H9 (cell line): ENCODE results near the gene PPFIBP2. TPM values are rescaled to one million over a fixed set of nuclear protein-coding genes. Genes with fewer than 3 reads are reported as not detected.

Experiments
- DNase-seq: peaks from one replicate; pipeline ENCODE4 v3.0.0-alpha.2; 2017
- H2AFZ ChIP-seq: one replicate; pipeline ENCODE4 v1.6.1; 2013; ENCODE audit warnings: mild to moderate bottlenecking, low read length, control low read depth, moderate library complexity
- H2AK5ac ChIP-seq: 2 replicates; pipeline ENCODE4 v1.6.1; 2013; ENCODE audit warnings: low read length, control low read depth, mixed read lengths; ENCODE audit not compliant: insufficient read length
- H2BK120ac ChIP-seq: one replicate; pipeline ENCODE4 v1.6.1; 2013; ENCODE audit warnings: low read depth, mild to moderate bottlenecking, low read length, control low read depth, inconsistent platforms; ENCODE audit not compliant: poor library complexity, severe bottlenecking
- H2BK12ac ChIP-seq: 2 replicates; pipeline ENCODE4 v1.6.1; 2013; ENCODE audit warnings: low read length, control low read depth, mixed read lengths, low read depth; ENCODE audit not compliant: insufficient read length
- H2BK15ac ChIP-seq: 2 replicates; pipeline ENCODE4 v1.6.1; 2013; ENCODE audit warnings: low read depth, low read length, control low read depth
- H2BK20ac ChIP-seq: one replicate; pipeline ENCODE4 v1.6.1; 2013; ENCODE audit warnings: low read depth, mild to moderate bottlenecking, low read length, control low read depth, inconsistent platforms; ENCODE audit not compliant: poor library complexity, severe bottlenecking
- H2BK5ac ChIP-seq: 2 replicates; pipeline ENCODE4 v1.6.1; 2013; ENCODE audit warnings: low read length, control low read depth, mixed read lengths; ENCODE audit not compliant: insufficient read length
- H3K14ac ChIP-seq: 2 replicates; pipeline ENCODE4 v1.6.1; 2013; ENCODE audit warnings: low read length, control low read depth; ENCODE audit not compliant: insufficient read depth
- H3K18ac ChIP-seq: 2 replicates; pipeline ENCODE4 v1.6.1; 2013; ENCODE audit warnings: low read depth, mild to moderate bottlenecking, mixed read lengths, low read length, control low read depth; ENCODE audit not compliant: insufficient read length
- H3K23ac ChIP-seq: 2 replicates; pipeline ENCODE4 v1.6.1; 2013; ENCODE audit warnings: low read length, control low read depth, mixed read lengths, low read depth; ENCODE audit not compliant: insufficient read length
- H3K23me2 ChIP-seq: 2 replicates; pipeline ENCODE4 v1.6.1; 2013; ENCODE audit warnings: low read depth, mild to moderate bottlenecking, mixed read lengths, low read length, control low read depth; ENCODE audit not compliant: insufficient read length, poor library complexity, severe bottlenecking
- H3K27ac ChIP-seq: 2 replicates; pipeline ENCODE4 v1.5.1; 2013; ENCODE audit warnings: low read length, control low read depth, mixed read lengths, low read depth; ENCODE audit not compliant: insufficient read length
- H3K27me3 ChIP-seq: 2 replicates; pipeline ENCODE4 v1.6.1; 2013; ENCODE audit warnings: low read length, control low read depth, inconsistent platforms; ENCODE audit not compliant: insufficient read depth
- H3K4ac ChIP-seq: 2 replicates; pipeline ENCODE4 v1.6.1; 2013; ENCODE audit warnings: low read depth, mild to moderate bottlenecking, control low read depth, inconsistent platforms, low read length, moderate library complexity
- H3K4me1 ChIP-seq: 2 replicates; pipeline ENCODE4 v1.6.1; 2013; ENCODE audit warnings: low read length, control low read depth, inconsistent platforms; ENCODE audit not compliant: insufficient read depth
- H3K4me2 ChIP-seq: 2 replicates; pipeline ENCODE4 v1.6.1; 2013; ENCODE audit warnings: low read length, control low read depth, mixed read lengths; ENCODE audit not compliant: insufficient read length, insufficient read depth
- H3K56ac ChIP-seq: 2 replicates; pipeline ENCODE4 v1.6.1; 2013; ENCODE audit warnings: low read depth, mild to moderate bottlenecking, mixed read lengths, low read length, control low read depth; ENCODE audit not compliant: insufficient read length
- H3K79me1 ChIP-seq: 2 replicates; pipeline ENCODE4 v1.6.1; 2013; ENCODE audit warnings: low read depth, mild to moderate bottlenecking, moderate library complexity, low read length, control low read depth, inconsistent platforms; ENCODE audit not compliant: insufficient read depth, poor library complexity, severe bottlenecking
- H3K79me2 ChIP-seq: 2 replicates; pipeline ENCODE4 v1.6.1; 2013; ENCODE audit warnings: low read length, control low read depth, inconsistent platforms; ENCODE audit not compliant: insufficient read depth
- H3K9ac ChIP-seq: 2 replicates; pipeline ENCODE4 v1.6.1; 2013; ENCODE audit warnings: low read length, control low read depth, mixed read lengths; ENCODE audit not compliant: insufficient read length; ENCODE audit errors: extremely low read depth
- H3K9me3 ChIP-seq: one replicate; pipeline ENCODE4 v1.6.1; 2013; ENCODE audit warnings: low read depth, low read length, inconsistent platforms; ENCODE audit not compliant: control insufficient read depth
- H3T11ph ChIP-seq: one replicate; pipeline ENCODE4 v1.6.1; 2013; ENCODE audit warnings: mild to moderate bottlenecking, low read length, control low read depth, inconsistent platforms
- H4K20me1 ChIP-seq: one replicate; pipeline ENCODE4 v1.6.1; 2013; ENCODE audit not compliant: control insufficient read depth, insufficient read length, insufficient read depth
- H4K5ac ChIP-seq: 2 replicates; pipeline ENCODE4 v1.6.1; 2013; ENCODE audit warnings: low read depth, mild to moderate bottlenecking, mixed read lengths, low read length, control low read depth; ENCODE audit not compliant: insufficient read length
- H4K8ac ChIP-seq: replicated peaks from 2 replicates; pipeline ENCODE4 v1.6.1; 2013; ENCODE audit warnings: low read length, control low read depth, mixed read lengths, low read depth; ENCODE audit not compliant: insufficient read length
- H4K91ac ChIP-seq: 2 replicates; pipeline ENCODE4 v1.6.1; 2013; ENCODE audit warnings: low read depth, mild to moderate bottlenecking, moderate library complexity, mixed read lengths, low read length, control low read depth; ENCODE audit not compliant: insufficient read length
- H3K27ac Mint-ChIP-seq, 3 experiments: 2 replicates in 2 of 3; 3 replicates in 1 of 3; pipeline ENCODE4 v1.8.0; 2020 to 2021; ENCODE audit warnings: mixed read lengths in 3 of 3, mild to moderate bottlenecking in 1 of 3, moderate library complexity in 1 of 3
- H3K27me3 Mint-ChIP-seq: 2 replicates; pipeline ENCODE4 v1.8.0; 2021; ENCODE audit warnings: low read depth, mild to moderate bottlenecking, moderate library complexity, mixed read lengths
- H3K36me3 Mint-ChIP-seq, 3 experiments: 2 replicates in 2 of 3; 3 replicates in 1 of 3; pipeline ENCODE4 v1.8.0; 2020 to 2021; ENCODE audit warnings: low read depth in 3 of 3, mixed read lengths in 3 of 3; ENCODE audit not compliant: insufficient read depth in 1 of 3
- H3K4me1 Mint-ChIP-seq, 2 experiments: 2 replicates each; pipeline ENCODE4 v1.8.0; 2020; ENCODE audit warnings: mixed read lengths in 2 of 2
- H3K4me3 Mint-ChIP-seq, 2 experiments: 2 replicates in 1 of 2; 3 replicates in 1 of 2; pipeline ENCODE4 v1.8.0; 2020 to 2021; ENCODE audit warnings: mild to moderate bottlenecking in 2 of 2, mixed read lengths in 2 of 2, moderate library complexity in 1 of 2
- H3K9me3 Mint-ChIP-seq, 2 experiments: 2 replicates in 1 of 2; 3 replicates in 1 of 2; pipeline ENCODE4 v1.8.0; 2020; ENCODE audit warnings: mild to moderate bottlenecking in 2 of 2, mixed read lengths in 2 of 2, moderate library complexity in 1 of 2
- WGBS: extraction: QIAGEN DNeasy Blood & Tissue Kit; methylation state at CpG from one replicate; pipeline ENCODE4 v1.1.7; 2013; ENCODE audit warnings: missing lambda C conversion rate, low lambda C conversion rate, mixed read lengths; ENCODE audit not compliant: insufficient read length; ENCODE audit errors: extremely low coverage; 5-methylcytosine and 5-hydroxymethylcytosine counted together
- total RNA-seq: library from RNA; stranded (reverse); gene quantifications from 2 replicates; pipeline ENCODE4 v1.2.1, GENCODE V29; 2021
- TF ChIP-seq, protein P1 (sequence below): fragments of 200-600 bp; sonication (generic); conservative IDR thresholded peaks from 3 replicates; pipeline ENCODE4 v1.8.0; 2021; ENCODE audit warnings: antibody characterized with exemption, mild to moderate bottlenecking

The PPFIBP2 gene
- total RNA-seq, 1 experiment from 2014 or later, result 8.3 TPM

DNA sequence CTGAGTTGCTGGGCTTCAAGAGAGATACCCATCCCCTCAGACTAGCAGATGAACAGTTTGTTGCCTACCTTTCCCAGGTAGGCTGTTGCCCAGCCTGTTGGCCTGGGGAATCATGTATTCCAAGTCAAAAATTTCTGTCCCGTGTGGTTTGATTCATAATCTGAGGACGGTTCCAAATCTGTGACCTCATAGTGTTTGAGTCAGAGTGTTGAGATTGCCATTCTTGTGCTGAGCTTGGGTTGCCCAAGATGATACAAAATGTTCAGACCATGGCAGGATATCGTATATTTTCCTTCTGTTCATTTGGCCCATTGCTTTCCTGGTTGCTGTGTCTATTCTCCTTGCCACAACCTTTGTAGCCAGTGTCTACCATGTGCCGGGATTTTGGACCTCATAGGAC is 95.2 kb downstream of the PPFIBP2 start:
- Histone ChIP-seq H3K14ac (no peak overlapping the region), H3K79me1 (no peaks in the 10 kb centered on the region), H2BK5ac (no peak overlapping the region), H4K8ac (no peak overlapping the region), H2BK15ac (no peak overlapping the region), H4K5ac (no peak overlapping the region), H3K9ac (no peak overlapping the region), H4K91ac (no peak overlapping the region), H3K4ac (no peak overlapping the region), H3K23ac (no peak overlapping the region), H4K20me1 (no peaks in the 10 kb centered on the region), H2BK20ac (no peak overlapping the region), H2AFZ (no peak overlapping the region), H3K4me1 (peaks cover 5% of the 10 kb centered on the region; the same call in 1 of the 2 replicates), H3K23me2 (no peaks in the 10 kb centered on the region), H3K4me2 (no peak overlapping the region), H2BK120ac (no peak overlapping the region), H2BK12ac (no peak overlapping the region), H3K27me3 (no peaks in the 10 kb centered on the region; the same call in 1 of the 2 replicates), H3K27ac (no peak overlapping the region), H2AK5ac (no peak overlapping the region), H3T11ph (no peak overlapping the region), H3K18ac (no peak overlapping the region), H3K79me2 (no peaks in the 10 kb centered on the region), H3K9me3 (no peaks in the 10 kb centered on the region), H3K56ac (no peak overlapping the region)
- Mint-ChIP-seq H3K36me3 (peaks cover 0 to 8% (median 0%) of the 10 kb centered on the region in 3 experiments; a peak in 1 of 7 replicates), H3K27ac (no peak overlapping the region), H3K9me3 (no peaks in the 10 kb centered on the region), H3K27me3 (no peaks in the 10 kb centered on the region), H3K4me1 (peaks cover 19 to 24% of the 10 kb centered on the region in 2 experiments), H3K4me3 (no peak overlapping the region)
- DNase-seq, result no peak
- TF ChIP-seq, protein P1, sequence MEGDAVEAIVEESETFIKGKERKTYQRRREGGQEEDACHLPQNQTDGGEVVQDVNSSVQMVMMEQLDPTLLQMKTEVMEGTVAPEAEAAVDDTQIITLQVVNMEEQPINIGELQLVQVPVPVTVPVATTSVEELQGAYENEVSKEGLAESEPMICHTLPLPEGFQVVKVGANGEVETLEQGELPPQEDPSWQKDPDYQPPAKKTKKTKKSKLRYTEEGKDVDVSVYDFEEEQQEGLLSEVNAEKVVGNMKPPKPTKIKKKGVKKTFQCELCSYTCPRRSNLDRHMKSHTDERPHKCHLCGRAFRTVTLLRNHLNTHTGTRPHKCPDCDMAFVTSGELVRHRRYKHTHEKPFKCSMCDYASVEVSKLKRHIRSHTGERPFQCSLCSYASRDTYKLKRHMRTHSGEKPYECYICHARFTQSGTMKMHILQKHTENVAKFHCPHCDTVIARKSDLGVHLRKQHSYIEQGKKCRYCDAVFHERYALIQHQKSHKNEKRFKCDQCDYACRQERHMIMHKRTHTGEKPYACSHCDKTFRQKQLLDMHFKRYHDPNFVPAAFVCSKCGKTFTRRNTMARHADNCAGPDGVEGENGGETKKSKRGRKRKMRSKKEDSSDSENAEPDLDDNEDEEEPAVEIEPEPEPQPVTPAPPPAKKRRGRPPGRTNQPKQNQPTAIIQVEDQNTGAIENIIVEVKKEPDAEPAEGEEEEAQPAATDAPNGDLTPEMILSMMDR, result no peak
- WGBS, result no CpG with 5 or more reads among the region's 4 CpGs
